Body of pancreas (tissue), 4 donors: ENCODE measurements around the gene FGF21. TPM values are rescaled to one million over a fixed set of nuclear protein-coding genes. Genes with fewer than 3 reads are reported as not detected.

ENCODE experiments used
- ATAC-seq: fragments of 150-250 bp; one replicate; pipeline ENCODE4 v1.9.1; 2016
- DNase-seq, 4 donors: peaks; one replicate each; pipeline ENCODE4 v3.0.0-alpha.2; 2019
- H3K27ac ChIP-seq, 4 donors: fragments of 200-600 bp; sonication (generic); 1 replicate in 3 of 4; 2 replicates in 1 of 4; pipeline versions ENCODE4 v1.5.1 to v1.6.1; 2016 to 2019; ENCODE audit warnings: mild to moderate bottlenecking in 1 of 4, mixed read lengths in 1 of 4, moderate library complexity in 1 of 4
- H3K27me3 ChIP-seq, 2 donors: fragments of 200-600 bp; sonication (generic); one replicate each; pipeline ENCODE4 v1.6.0; 2016; ENCODE audit warnings: mild to moderate bottlenecking in 1 of 2
- H3K36me3 ChIP-seq, 2 donors: fragments of 200-600 bp; sonication (generic); replicated peaks in 1 of 2; 2 replicates each; pipeline ENCODE4 v1.5.1; 2016; ENCODE audit warnings: low read depth in 2 of 2; ENCODE audit not compliant: insufficient read depth in 1 of 2
- H3K4me1 ChIP-seq: fragments of 200-600 bp; sonication (generic); one replicate; pipeline ENCODE4 v1.6.0; 2016
- H3K4me3 ChIP-seq, 2 donors: fragments of 200-600 bp; sonication (generic); 1 replicate in 1 of 2; 2 replicates in 1 of 2; pipeline ENCODE4 v1.5.1; 2016 to 2019
- H3K9me3 ChIP-seq, 3 donors: fragments of 200-600 bp; sonication (generic); 1 replicate in 2 of 3; 2 replicates in 1 of 3; pipeline ENCODE4 v1.5.1; 2016
- POLR2A ChIP-seq, 3 donors: fragments of 450-650 bp; IDR thresholded peaks; one replicate each; pipeline ENCODE4 v1.6.1; 2016; ENCODE audit warnings: antibody characterized with exemption in 3 of 3, mild to moderate bottlenecking in 2 of 3
- WGBS, 2 donors: methylation state at CpG; one replicate each; pipeline ENCODE4 v1.1.5; 2017; 5-methylcytosine and 5-hydroxymethylcytosine counted together
- intact Hi-C: fragments of 100-400 bp; cut with DNase I; formaldehyde crosslinking; loops from one replicate; pipeline ENCODE4 v1.15.1; 2023
- total RNA-seq, 2 donors: library from RNA; depleted of rRNA; stranded (reverse); fragments of >200 nt; gene quantifications; one replicate each; pipeline ENCODE4 v1.1.0, GENCODE V29; 2016
- TF ChIP-seq, protein P1 (sequence below), 7 experiments: fragments of 450-650 bp in 4 of 7; fragments of 200-600 bp in 3 of 7; sonication (generic) in 3 of 7; IDR thresholded peaks; one replicate each; pipeline ENCODE4 v1.5.1; 2016 to 2019; ENCODE audit warnings: antibody characterized with exemption in 7 of 7

FGF21 gene
- total RNA-seq, 2 donors from 2014 or later = not detected

DNA sequence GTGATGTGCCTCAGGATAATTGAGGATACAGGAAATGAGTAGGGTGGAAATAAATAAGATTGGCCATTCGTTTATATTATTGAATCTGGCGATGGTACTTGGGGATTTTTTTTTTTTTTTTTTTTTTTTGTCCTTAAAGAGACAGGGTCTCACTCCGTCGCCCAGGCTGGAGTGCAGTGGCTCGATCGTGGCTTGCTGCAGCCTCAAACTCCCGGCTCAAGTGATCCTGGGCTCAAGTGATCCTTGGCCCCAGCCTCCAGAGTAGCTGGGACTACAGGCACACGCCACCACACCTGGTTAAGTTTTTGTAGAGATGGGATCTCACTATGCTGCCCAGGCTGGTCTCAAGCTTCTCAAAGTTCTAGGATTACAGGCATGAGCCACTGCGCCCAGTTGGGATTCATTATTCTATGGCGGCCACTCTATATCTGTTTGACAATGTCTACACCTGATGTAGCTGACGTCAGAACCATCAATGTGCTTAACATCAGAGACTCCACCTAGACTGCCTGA is 33.1 kb upstream of the FGF21 start:
- no peak for ATAC-seq
- no peak overlapping the region for H3K27ac ChIP-seq
- WGBS, 2 donors = 79 to 81% methylated on average over 11 of the region's 11 CpGs

DNA sequence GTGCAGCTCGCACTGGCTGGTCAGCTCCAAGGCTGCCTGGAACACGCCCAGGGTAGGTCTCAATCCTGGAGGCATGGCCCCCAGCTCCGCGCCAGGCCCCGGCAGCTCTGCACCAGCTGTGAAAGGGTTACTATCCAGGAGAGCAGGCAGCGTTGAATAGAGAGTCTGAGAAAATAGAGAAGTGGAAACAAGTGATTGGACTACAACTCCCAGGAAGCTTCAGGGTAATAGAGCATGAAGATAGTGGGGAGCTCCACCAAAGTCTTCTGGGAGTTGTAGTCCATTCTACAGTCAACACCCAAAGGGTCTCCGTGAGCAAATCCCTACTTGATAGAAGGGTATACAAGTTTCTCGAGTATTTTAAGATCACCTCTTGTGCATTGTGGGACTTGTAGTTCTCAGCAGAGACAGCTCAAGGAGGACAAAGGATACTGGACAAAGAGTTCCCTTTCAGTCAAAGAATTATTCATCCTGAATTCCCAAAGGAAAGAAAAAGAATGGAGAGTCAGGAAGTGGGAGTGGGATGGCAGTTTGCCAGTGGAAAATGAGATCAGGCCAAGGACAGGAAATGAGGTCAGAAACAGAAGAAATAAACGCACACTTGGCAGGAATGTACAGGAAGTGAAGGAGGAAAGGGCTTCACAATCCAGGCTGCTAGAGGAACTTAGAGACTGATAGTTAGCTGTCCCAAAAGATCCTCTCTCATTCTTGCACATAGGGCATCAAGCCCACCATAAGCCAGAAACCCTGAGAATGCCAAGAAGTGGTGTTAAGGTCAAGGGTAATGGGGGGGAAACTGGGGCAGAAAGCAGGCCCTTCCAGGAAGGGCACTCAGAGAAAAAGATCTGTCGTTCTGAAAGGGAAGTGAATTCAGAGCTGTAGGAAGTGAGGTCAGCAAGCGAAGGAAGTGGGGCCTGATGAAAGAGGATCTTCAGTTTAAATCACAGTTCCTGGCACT is 30.2 kb upstream of the FGF21 start:
- no peaks in the 10 kb centered on the region for H3K9me3 ChIP-seq
- TF ChIP-seq POLR2A (IDR thresholded peaks at IDR 0.05) = no peak
- TF ChIP-seq, protein P1, sequence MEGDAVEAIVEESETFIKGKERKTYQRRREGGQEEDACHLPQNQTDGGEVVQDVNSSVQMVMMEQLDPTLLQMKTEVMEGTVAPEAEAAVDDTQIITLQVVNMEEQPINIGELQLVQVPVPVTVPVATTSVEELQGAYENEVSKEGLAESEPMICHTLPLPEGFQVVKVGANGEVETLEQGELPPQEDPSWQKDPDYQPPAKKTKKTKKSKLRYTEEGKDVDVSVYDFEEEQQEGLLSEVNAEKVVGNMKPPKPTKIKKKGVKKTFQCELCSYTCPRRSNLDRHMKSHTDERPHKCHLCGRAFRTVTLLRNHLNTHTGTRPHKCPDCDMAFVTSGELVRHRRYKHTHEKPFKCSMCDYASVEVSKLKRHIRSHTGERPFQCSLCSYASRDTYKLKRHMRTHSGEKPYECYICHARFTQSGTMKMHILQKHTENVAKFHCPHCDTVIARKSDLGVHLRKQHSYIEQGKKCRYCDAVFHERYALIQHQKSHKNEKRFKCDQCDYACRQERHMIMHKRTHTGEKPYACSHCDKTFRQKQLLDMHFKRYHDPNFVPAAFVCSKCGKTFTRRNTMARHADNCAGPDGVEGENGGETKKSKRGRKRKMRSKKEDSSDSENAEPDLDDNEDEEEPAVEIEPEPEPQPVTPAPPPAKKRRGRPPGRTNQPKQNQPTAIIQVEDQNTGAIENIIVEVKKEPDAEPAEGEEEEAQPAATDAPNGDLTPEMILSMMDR (IDR thresholded peaks at IDR 0.05) = no peak
- no peak for ATAC-seq
- no peaks in the 10 kb centered on the region for H3K27me3 ChIP-seq
- H3K36me3 ChIP-seq = no peaks in the 10 kb centered on the region
- peak; percentile 46 to 62 (median 57) for DNase-seq
- WGBS, 2 donors = 56 to 67% methylated on average over 11 of the region's 11 CpGs
- H3K4me1 ChIP-seq = peaks cover 22% of the 10 kb centered on the region
- intact Hi-C loops = no loop called here
- no peak overlapping the region for H3K4me3 ChIP-seq
- peak overlapping the region in 2 of 4 donors; percentile 53 to 65 for H3K27ac ChIP-seq

More for the DNA sequence above, 33.1 kb upstream of the FGF21 start:
- Histone ChIP-seq H3K4me3 (no peak overlapping the region), H3K9me3 (no peaks in the 10 kb centered on the region), H3K27me3 (no peaks in the 10 kb centered on the region), H3K36me3 (no peaks in the 10 kb centered on the region), H3K4me1 (peaks cover 27% of the 10 kb centered on the region)
- intact Hi-C loops = no loop called here
- TF ChIP-seq, protein P1 (IDR thresholded peaks at IDR 0.05) = no peak
- no peak for TF ChIP-seq POLR2A (IDR thresholded peaks at IDR 0.05)
- DNase-seq = no peak

DNA sequence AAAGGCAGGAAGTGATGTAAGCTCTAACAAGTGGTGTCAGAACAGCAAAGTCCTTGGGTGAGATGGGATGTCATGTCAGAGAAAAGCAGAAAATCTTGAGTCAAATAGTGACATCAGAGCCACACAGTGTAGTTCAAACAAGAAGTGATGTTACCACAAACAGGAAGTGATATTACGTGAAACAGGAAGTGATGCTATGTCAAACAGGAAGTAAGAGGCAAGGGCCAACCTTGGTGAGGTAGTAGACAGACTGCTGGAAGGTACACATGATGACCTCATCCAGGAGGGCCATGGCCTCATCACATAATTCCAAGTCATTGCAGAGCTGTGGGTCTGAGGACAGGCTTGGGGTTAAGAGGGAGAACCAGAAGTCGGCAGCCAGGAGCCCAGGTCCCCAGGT is 28.8 kb upstream of the FGF21 start:
- Histone ChIP-seq H3K9me3 (no peaks in the 10 kb centered on the region), H3K27me3 (no peaks in the 10 kb centered on the region), H3K4me3 (no peak overlapping the region), H3K27ac (peak overlapping the region in 1 of 4 donors; percentile 9), H3K36me3 (no peaks in the 10 kb centered on the region), H3K4me1 (peaks cover 12% of the 10 kb centered on the region)
- intact Hi-C loops = no loop called here
- TF ChIP-seq POLR2A (IDR thresholded peaks at IDR 0.05) = no peak
- TF ChIP-seq, protein P1 (IDR thresholded peaks at IDR 0.05) = no peak
- no peak for ATAC-seq
- no peak for DNase-seq
- WGBS, 2 donors = 67 to 81% methylated on average over 2 of the region's 2 CpGs

DNA sequence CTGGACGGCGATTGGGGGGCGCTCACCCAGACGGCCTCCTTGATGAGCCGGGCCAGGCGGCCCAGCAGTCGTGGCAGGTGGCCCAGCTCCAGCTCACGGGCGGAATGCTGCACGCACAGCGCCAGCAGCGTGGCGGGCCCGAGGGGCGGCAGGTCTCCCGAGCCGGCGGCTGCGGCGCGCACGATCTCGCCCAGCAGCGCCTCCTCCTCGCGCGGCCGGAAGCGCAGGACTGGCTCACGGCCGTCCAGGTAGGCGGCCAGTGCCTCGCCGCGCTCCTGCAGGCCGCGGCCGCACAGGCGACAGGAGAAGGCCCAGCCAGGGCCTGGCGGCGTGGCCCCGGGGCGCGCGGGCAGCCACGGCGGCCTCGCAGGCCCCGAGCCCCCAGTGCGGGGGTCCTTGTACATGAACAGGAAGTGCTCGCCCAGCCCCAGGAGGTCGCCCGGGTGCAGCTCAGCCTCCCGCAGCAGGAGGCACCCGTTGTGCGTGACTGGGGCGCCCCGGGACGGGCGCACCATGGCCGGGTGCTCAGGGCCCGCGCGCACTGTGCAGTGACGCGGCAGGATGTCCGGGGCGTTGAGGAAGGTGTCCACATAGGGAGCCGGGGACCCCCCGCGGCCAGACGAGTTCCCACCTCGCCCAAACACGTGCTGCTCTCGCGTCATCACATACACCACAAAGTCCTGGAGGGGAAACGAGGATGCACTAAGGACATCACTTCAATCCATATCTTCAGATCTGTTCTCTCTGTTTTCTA is 26.2 kb upstream of the FGF21 start:
- Histone ChIP-seq H3K27ac (peak overlapping the region in 1 of 4 donors; percentile 26), H3K9me3 (no peaks in the 10 kb centered on the region), H3K36me3 (no peaks in the 10 kb centered on the region), H3K4me1 (peaks cover 12% of the 10 kb centered on the region), H3K27me3 (no peaks in the 10 kb centered on the region), H3K4me3 (no peak overlapping the region)
- intact Hi-C loops = no loop called here
- WGBS, 2 donors = 67 to 74% methylated on average over 14 to 72 of the region's 77 CpGs
- ATAC-seq = peak; percentile 36
- TF ChIP-seq, protein P1 (IDR thresholded peaks at IDR 0.05) = no peak
- no peak for TF ChIP-seq POLR2A (IDR thresholded peaks at IDR 0.05)
- no peak for DNase-seq
